ENCODE data around the gene ATE1.
"Not testable (repeated sequence)": the region's sequence is repeated elsewhere in the genome, so short reads cannot be mapped to it uniquely, and the experiment has no call there.

The ATE1 gene

GRCh38 chr10:121833387-121833786 lies 94.4 kb downstream of the ATE1 start:
- no peak for DNase-seq (ENCODE audit: extremely low read depth in 1 of 2, low read depth in 1 of 2)

GRCh38 chr10:121832647-121833046 lies 95.2 kb downstream of the ATE1 start:
- DNase-seq (ENCODE audit: extremely low read depth in 1 of 2, low read depth in 1 of 2): no peak

DNA sequence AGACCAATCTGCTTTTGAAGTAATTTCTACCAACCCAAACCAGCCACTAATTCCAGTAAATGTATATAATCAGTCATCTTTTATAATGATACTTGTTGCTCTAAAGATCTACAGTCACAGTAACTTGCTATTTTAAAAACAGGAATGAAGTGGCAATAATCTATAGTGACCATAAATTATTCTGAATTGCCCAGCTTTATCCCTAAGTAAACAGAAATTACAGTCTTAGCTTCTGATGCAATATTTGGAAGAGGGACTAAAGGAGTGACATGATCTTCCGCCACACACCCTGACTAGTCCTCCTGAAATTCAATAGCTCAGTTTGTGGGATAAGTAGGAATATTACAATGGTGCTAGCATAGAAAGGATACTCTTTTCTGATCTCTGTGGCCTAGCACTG lies 96.1 kb downstream of the ATE1 start:
- no peak for DNase-seq (ENCODE audit: extremely low read depth in 1 of 2, low read depth in 1 of 2)

DNA sequence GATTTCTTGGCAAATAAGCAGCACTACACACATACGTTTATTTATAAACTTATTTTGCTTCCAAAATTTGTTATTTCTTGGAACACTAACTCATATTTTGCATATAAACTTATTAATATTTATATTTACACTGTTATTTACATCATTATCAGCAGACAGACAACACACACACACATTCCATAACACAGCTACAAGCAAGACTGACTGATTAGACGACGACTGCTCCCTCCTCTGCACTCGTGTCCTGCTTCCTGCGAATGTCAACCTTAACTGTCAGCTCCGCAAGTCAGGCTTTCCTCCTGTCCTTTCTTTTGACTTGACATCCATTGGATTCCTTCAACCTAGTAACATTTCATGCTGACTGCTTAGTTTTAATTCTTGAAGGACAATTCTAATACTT lies 96.6 kb downstream of the ATE1 start:
- DNase-seq (ENCODE audit: extremely low read depth in 1 of 2, low read depth in 1 of 2): no peak

GRCh38 chr10:121830101-121830500 lies 97.7 kb downstream of the ATE1 start:
- DNase-seq (ENCODE audit: extremely low read depth in 1 of 2, low read depth in 1 of 2): no peak

DNA sequence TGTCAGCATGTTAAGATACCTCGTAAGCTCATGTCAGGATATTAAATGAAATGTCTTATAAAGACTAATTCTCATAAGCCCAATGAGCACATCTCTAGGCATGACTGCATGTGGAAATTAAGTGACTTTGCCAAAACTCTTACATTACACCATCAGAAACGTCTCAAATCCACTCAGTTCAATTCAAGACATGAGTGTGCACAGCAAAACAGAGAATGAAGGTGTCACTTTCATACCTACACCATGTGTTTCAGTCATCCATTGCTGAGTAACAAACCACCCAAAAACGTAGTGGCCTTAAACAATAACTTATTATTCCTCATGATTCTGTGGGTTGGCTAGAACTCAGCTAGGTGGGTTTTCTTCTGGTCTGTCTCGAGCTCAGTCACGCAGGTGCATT lies 99.8 kb downstream of the ATE1 start:
- no peak for DNase-seq (ENCODE audit: extremely low read depth in 1 of 2, low read depth in 1 of 2)

- DNase-seq (ENCODE audit: extremely low read depth in 1 of 2, low read depth in 1 of 2): not testable (repeated sequence)
Observed at GRCh38 chr10:121826773-121827172, 101.1 kb downstream of the ATE1 start.

- no peak for DNase-seq (ENCODE audit: extremely low read depth in 1 of 2, low read depth in 1 of 2)
Observed at GRCh38 chr10:121823993-121824463, 103.8 kb downstream of the ATE1 start.

GRCh38 chr10:121822724-121823123 lies 105.1 kb downstream of the ATE1 start:
- DNase-seq (ENCODE audit: extremely low read depth in 1 of 2, low read depth in 1 of 2): no peak

DNA sequence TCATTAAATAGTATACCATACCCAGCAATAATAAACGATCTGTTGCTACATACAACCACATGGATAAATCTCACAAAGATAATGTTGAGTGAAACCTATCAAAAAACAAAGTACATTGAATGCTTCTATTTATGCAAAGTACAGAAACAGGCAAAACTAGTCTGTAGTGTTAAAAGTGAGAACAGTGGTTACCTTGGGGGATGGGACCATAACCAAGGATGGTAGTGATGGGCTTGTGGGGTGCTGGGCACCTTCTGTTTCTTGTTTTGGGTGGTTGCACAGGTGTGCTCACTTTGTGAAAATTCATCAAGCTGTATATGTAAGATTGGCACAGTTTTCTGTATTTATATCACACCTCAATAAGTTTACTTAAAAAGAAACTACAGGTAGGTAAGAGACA lies 105.7 kb downstream of the ATE1 start:
- no peak for DNase-seq (ENCODE audit: extremely low read depth in 1 of 2, low read depth in 1 of 2)

DNA sequence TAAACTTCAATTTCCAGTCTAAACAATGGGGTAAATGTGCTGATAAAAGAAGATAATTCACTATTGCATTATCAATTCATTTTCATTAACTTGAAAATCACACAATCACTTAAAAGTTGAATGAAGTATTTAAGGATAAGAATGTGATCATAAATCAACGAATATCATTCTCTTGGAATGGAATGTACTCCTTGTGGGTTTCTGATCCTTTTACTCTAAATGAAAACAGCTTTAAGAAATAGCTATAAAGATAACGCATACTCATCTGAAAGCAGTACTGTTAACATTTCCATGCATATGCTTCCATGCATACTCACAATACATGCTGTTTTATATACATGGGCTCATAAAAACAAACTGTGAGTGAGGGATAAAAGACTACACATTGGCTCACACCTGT lies 108.8 kb downstream of the ATE1 start:
- no peak for DNase-seq (ENCODE audit: extremely low read depth in 1 of 2, low read depth in 1 of 2)

GRCh38 chr10:121818599-121818998 lies 109.2 kb downstream of the ATE1 start:
- no peak for DNase-seq (ENCODE audit: extremely low read depth in 1 of 2, low read depth in 1 of 2)

DNA sequence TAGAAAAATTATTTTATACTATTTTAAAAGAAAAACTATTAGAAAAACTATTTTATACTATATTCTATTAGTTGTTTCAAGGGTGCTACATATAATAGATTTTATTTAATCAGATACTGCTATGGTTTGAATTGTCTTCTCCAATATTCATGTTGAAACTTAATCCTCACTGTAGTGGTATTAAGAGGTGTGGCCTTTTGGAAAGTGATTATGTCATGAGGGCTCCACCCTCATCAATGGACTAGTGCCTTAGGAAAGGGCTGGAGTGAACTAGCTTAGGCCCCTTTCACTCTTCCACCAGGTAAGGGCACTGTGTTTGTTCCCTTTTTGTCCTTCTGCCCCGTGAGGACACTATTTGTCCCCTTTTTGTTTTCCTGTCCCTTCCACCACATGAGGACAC lies 111.6 kb downstream of the ATE1 start:
- DNase-seq (ENCODE audit: extremely low read depth in 1 of 2, low read depth in 1 of 2): no peak

- no peak for DNase-seq (ENCODE audit: extremely low read depth in 1 of 2, low read depth in 1 of 2)
Observed at GRCh38 chr10:121813857-121814256, 114.0 kb downstream of the ATE1 start.

DNA sequence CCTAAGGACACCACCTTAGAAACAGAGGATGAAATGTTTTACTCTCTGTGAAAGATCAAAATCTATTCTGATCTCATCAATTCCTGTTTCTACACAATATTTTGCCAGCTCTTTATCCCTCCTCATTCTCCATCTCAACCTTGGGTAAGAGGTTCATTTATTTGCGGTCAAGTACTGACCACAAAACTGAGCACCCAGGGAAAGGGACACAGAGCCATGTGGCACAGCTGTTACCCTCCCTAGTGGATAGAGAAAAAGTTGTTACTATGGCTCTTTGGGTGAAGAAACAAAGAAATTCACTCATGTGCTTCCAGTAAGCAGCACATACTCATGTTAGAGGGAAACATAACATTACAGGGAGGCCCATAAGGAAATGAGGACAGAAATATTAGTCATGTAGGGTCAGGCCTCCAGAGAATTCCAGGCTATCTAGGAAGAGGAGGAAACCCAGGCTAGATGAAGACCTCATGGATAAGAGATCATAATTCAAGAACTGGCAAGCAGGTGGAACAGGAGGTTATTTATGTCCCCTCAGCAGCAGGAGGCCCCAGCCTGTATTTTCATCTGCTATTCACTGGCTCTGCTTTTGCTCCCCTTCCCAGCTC lies 114.5 kb downstream of the ATE1 start:
- no peak for DNase-seq (ENCODE audit: extremely low read depth in 1 of 2, low read depth in 1 of 2)

GRCh38 chr10:121812031-121812430 lies 115.8 kb downstream of the ATE1 start:
- DNase-seq (ENCODE audit: extremely low read depth in 1 of 2, low read depth in 1 of 2): no peak

- DNase-seq (ENCODE audit: extremely low read depth in 1 of 2, low read depth in 1 of 2): no peak
Observed at GRCh38 chr10:121811386-121811785, 116.4 kb downstream of the ATE1 start.

DNA sequence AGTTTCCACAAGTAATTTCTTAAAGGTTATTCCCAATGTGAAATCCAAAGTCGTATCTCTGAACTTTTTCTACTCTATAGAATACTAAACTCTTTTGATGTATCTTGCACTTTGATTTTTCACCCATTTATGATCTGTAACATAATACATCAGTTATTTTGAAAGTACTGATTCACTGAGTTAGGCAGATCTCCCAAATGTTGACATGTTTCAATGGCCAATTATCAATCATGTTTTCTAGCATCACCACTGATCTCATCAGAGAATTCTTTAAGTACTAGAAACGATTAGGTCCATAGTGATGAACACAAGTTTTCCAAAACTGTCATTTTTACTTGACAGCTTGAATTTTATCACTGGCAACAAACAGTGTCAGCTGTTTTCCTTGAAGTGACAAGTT lies 119.0 kb downstream of the ATE1 start:
- DNase-seq (ENCODE audit: extremely low read depth in 1 of 2, low read depth in 1 of 2): no peak

GRCh38 chr10:121804460-121804859 lies 123.4 kb downstream of the ATE1 start:
- no peak for DNase-seq (ENCODE audit: extremely low read depth in 1 of 2, low read depth in 1 of 2)

- no peak for DNase-seq (ENCODE audit: extremely low read depth in 1 of 2, low read depth in 1 of 2)
Observed at GRCh38 chr10:121803611-121804010, 124.2 kb downstream of the ATE1 start.

DNA sequence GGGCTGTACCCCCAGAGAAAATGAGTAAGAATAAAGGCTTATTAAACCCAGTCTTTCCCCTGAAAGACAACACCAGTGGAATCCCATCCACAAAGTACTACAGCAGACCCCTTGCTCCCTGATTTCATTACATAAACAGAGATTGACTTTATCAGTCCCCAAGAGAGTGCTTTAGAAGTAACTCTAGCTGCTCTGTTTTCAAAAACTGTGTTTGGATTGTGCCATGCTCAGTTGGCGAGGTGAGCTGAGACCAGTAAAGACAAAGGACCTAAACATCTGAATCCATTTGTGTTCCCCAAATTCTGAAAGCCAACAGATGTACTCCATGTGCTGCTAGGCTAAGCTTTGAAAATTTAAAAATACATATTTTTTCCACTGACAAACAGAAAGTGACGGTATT lies 127.0 kb downstream of the ATE1 start:
- DNase-seq (ENCODE audit: extremely low read depth in 1 of 2, low read depth in 1 of 2): no peak

- no peak for DNase-seq (ENCODE audit: extremely low read depth in 1 of 2, low read depth in 1 of 2)
Observed at GRCh38 chr10:121800146-121800545, 127.7 kb downstream of the ATE1 start.

DNA sequence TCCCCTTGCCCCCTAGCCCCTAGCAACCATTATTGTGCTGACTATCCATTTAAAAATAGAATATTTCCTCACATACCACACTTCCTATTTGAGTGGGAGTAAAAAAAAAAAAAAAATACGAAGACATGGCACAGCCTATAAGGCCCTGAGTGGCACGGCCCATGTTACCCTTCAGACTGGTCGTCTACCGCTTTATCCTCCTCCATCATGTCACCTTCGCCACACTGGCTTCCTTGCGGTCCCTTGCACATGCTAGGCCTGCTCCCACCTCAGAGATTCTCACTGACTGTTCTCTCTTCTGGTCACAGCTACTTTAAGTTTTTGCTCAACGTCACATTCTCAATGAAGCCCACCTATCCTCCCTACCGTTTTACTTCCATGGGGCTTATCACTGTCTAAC lies 130.3 kb downstream of the ATE1 start:
- DNase-seq (ENCODE audit: extremely low read depth in 1 of 2, low read depth in 1 of 2): no peak
